Stimulated activated naive CD4-positive, alpha-beta T cell (primary cell): Measurements from ENCODE around the gene VEZT.
"Not testable (repeated sequence)": the region's sequence is repeated elsewhere in the genome, so short reads cannot be mapped to it uniquely, and the experiment has no call there.

Experiments used
- DNase-seq, 6 experiments: peaks; one replicate each; lab custom pipeline; 2025; lab: John Stamatoyannopoulos, UW

Gene VEZT

GRCh38 chr12:95224202-95225170 is 6.9 kb downstream of the VEZT start:
- DNase-seq: no peak

GRCh38 chr12:95225645-95226212 is 8.1 kb downstream of the VEZT start:
- no peak for DNase-seq

- DNase-seq: no peak
These were observed 10.3 kb downstream of the VEZT start for GRCh38 chr12:95227818-95228356.

GRCh38 chr12:95228617-95229016 is 11.0 kb downstream of the VEZT start:
- DNase-seq: no peak

- no peak for DNase-seq
These were observed 12.0 kb downstream of the VEZT start for GRCh38 chr12:95229636-95230035.

GRCh38 chr12:95230313-95230712 is 12.7 kb downstream of the VEZT start:
- DNase-seq: no peak

- no peak for DNase-seq
These were observed 13.6 kb downstream of the VEZT start for GRCh38 chr12:95231190-95231589.

GRCh38 chr12:95234187-95234586 is 16.6 kb downstream of the VEZT start:
- DNase-seq: not testable (repeated sequence)

GRCh38 chr12:95235621-95236020 is 18.0 kb downstream of the VEZT start:
- DNase-seq: not testable (repeated sequence)

GRCh38 chr12:95237315-95237714 is 19.7 kb downstream of the VEZT start:
- no peak for DNase-seq

GRCh38 chr12:95238150-95238549 is 20.5 kb downstream of the VEZT start:
- no peak for DNase-seq

GRCh38 chr12:95239216-95239615 is 21.6 kb downstream of the VEZT start:
- no peak for DNase-seq

- not testable (repeated sequence) for DNase-seq
These were observed 22.2 kb downstream of the VEZT start for GRCh38 chr12:95239835-95240234.

- no peak for DNase-seq
These were observed 22.9 kb downstream of the VEZT start for GRCh38 chr12:95240556-95240955.

- not testable (repeated sequence) for DNase-seq
These were observed 23.5 kb downstream of the VEZT start for GRCh38 chr12:95241138-95241537.

- DNase-seq: no peak
These were observed 24.3 kb downstream of the VEZT start for GRCh38 chr12:95241761-95242506.

- no peak for DNase-seq
These were observed 26.0 kb downstream of the VEZT start for GRCh38 chr12:95243497-95244183.

- DNase-seq: no peak
These were observed 26.7 kb downstream of the VEZT start for GRCh38 chr12:95244350-95244749.

GRCh38 chr12:95248095-95248494 is 30.5 kb downstream of the VEZT start:
- DNase-seq: no peak

GRCh38 chr12:95248604-95249360 is 31.2 kb downstream of the VEZT start:
- no peak for DNase-seq

- DNase-seq: no peak
These were observed 35.8 kb downstream of the VEZT start for GRCh38 chr12:95253386-95253785.
